GM21515 (cell line): ENCODE measurements around the gene RABAC1.
A peak's percentile ranks its signal among the peaks of the same experiment; 100 is the strongest.
"Not testable (repeated sequence)": the region's sequence is repeated elsewhere in the genome, so short reads cannot be mapped to it uniquely, and the experiment has no call there.

Source experiments
- ATAC-seq: cut with Tn5 transposase; IDR thresholded peaks from one replicate; pipeline ENCODE4 v1.9.1; 2021; ENCODE audit not compliant: unreplicated experiment

RABAC1 gene

GRCh38 chr19:41959056-41960053, at the start of gene RABAC1:
RABAC1 (minus strand) TSS chr19:41959321; CDS start chr19:41959292, 29 bp downstream.
- ATAC-seq: peak; percentile 79

- ATAC-seq: no peak
Observed at GRCh38 chr19:42006569-42006968, 47.4 kb upstream of the RABAC1 start.

- ATAC-seq: no peak
Observed at GRCh38 chr19:42005504-42005903, 46.4 kb upstream of the RABAC1 start.

- no peak for ATAC-seq
Observed at GRCh38 chr19:42003506-42004294, 44.6 kb upstream of the RABAC1 start.

- no peak for ATAC-seq
Observed at GRCh38 chr19:41999878-42000208, 40.7 kb upstream of the RABAC1 start.

GRCh38 chr19:41999071-41999877, 40.2 kb upstream of the RABAC1 start:
- ATAC-seq: no peak

GRCh38 chr19:41998246-41999020, 39.3 kb upstream of the RABAC1 start:
- no peak for ATAC-seq

GRCh38 chr19:41997851-41998229, 38.7 kb upstream of the RABAC1 start:
- no peak for ATAC-seq

GRCh38 chr19:41997121-41997850, 38.2 kb upstream of the RABAC1 start:
- ATAC-seq: no peak

GRCh38 chr19:41995959-41996797, 37.1 kb upstream of the RABAC1 start:
- ATAC-seq: no peak

GRCh38 chr19:41994994-41995958, 36.2 kb upstream of the RABAC1 start:
- ATAC-seq: no peak

- ATAC-seq: no peak
Observed at GRCh38 chr19:41994521-41994971, 35.4 kb upstream of the RABAC1 start.

GRCh38 chr19:41993612-41994483, 34.7 kb upstream of the RABAC1 start, which contains the start of gene ATP1A3:
ATP1A3 (minus strand) TSS chr19:41994230; CDS start chr19:41994076, 154 bp downstream.
- ATAC-seq: no peak

- ATAC-seq: not testable (repeated sequence)
Observed at GRCh38 chr19:41991925-41992569, 32.9 kb upstream of the RABAC1 start.

- no peak for ATAC-seq
Observed at GRCh38 chr19:41991025-41991424, 31.9 kb upstream of the RABAC1 start.

GRCh38 chr19:41990615-41991014, 31.5 kb upstream of the RABAC1 start:
- no peak for ATAC-seq
